ENCODE measurements around the gene SEPSECS. TPM values are rescaled to one million over a fixed set of nuclear protein-coding genes. Genes with fewer than 3 reads are reported as not detected.

Gene SEPSECS
- polyA plus RNA-seq, 3 donors, result 0.65 to 5.8 (median 2.1) TPM

DNA sequence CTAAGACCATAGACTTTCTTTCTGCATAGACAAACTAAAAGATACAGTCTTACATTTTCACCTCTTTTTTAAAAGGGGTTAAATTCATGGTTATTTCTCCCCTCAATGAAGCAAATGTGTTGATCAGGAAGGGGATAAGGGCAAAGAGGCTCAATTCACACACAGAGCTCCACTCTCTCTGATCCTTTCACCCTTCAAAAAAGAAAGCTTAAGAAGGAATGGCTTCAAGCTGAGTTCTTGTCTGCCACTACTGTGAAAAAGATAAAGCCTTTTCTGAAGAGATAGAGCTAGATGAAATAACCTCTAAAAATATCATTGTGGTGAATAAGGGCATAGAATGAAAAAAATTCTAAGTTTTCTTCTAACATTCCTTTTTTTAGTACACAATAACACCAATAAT lies 28.3 kb downstream of the SEPSECS start:
- no peak for DNase-seq
- Histone ChIP-seq H3K36me3 (replicated peaks in 1 of 2; ENCODE audit: control insufficient read depth in 1 of 2, insufficient read depth in 2 of 2, low read length in 2 of 2) (peaks cover 7 to 25% of the 10 kb centered on the region in 2 donors), H4K20me1 (ENCODE audit: insufficient read depth, low read length) (no peaks in the 10 kb centered on the region), H3K9me3 (replicated peaks in 1 of 2; ENCODE audit: control insufficient read depth in 1 of 2, insufficient read depth in 1 of 2, low read length in 2 of 2) (no peaks in the 10 kb centered on the region), H3K27ac (ENCODE audit: low read depth in 1 of 2, low read length in 2 of 2) (no peak overlapping the region), H3K79me2 (ENCODE audit: insufficient read depth, low read length) (no peaks in the 10 kb centered on the region), H3K4me1 (ENCODE audit: control insufficient read depth in 1 of 2, insufficient read depth in 2 of 2, low read length in 2 of 2) (no peaks in the 10 kb centered on the region), H3K4me3 (replicated peaks in 1 of 3; ENCODE audit: low read depth in 2 of 3, low read length in 3 of 3) (no peak overlapping the region), H3K27me3 (ENCODE audit: control insufficient read depth in 2 of 2, insufficient read depth in 2 of 2, low read length in 2 of 2) (no peaks in the 10 kb centered on the region), H2AFZ (ENCODE audit: insufficient read depth, low read depth, low read length, poor library complexity, severe bottlenecking) (no peak overlapping the region), H3K9ac (ENCODE audit: insufficient read depth, low read length, poor library complexity, severe bottlenecking) (no peak overlapping the region), H3K4me2 (replicated peaks; ENCODE audit: extremely low read depth, low read length, poor library complexity, severe bottlenecking) (no peak overlapping the region)
- Mint-ChIP-seq H3K27ac (no peak overlapping the region), H3K36me3 (peaks cover 25 to 39% of the 10 kb centered on the region in 2 donors), H3K27me3 (ENCODE audit: low read depth in 3 of 3) (peaks cover 0 to 3% (median 0%) of the 10 kb centered on the region in 3 donors), H3K4me3 (no peak overlapping the region), H3K4me1 (no peaks in the 10 kb centered on the region), H3K9me3 (peaks cover 0 to 6% (median 0%) of the 10 kb centered on the region in 7 donors)
- intact Hi-C loops (cut with micrococcal nuclease), result no loop called here
- TF ChIP-seq CTCF (IDR thresholded peaks at IDR 0.05), result no peak

GRCh38 chr4:25131381-25131780 lies 28.9 kb downstream of the SEPSECS start:
- Histone ChIP-seq H3K27me3 (ENCODE audit: control insufficient read depth in 2 of 2, insufficient read depth in 2 of 2, low read length in 2 of 2) (no peaks in the 10 kb centered on the region), H3K4me2 (replicated peaks; ENCODE audit: extremely low read depth, low read length, poor library complexity, severe bottlenecking) (no peak overlapping the region), H3K36me3 (replicated peaks in 1 of 2; ENCODE audit: control insufficient read depth in 1 of 2, insufficient read depth in 2 of 2, low read length in 2 of 2) (peaks cover 12 to 28% of the 10 kb centered on the region in 2 donors), H2AFZ (ENCODE audit: insufficient read depth, low read depth, low read length, poor library complexity, severe bottlenecking) (no peak overlapping the region), H3K9ac (ENCODE audit: insufficient read depth, low read length, poor library complexity, severe bottlenecking) (no peak overlapping the region), H3K4me1 (ENCODE audit: control insufficient read depth in 1 of 2, insufficient read depth in 2 of 2, low read length in 2 of 2) (no peaks in the 10 kb centered on the region), H3K9me3 (replicated peaks in 1 of 2; ENCODE audit: control insufficient read depth in 1 of 2, insufficient read depth in 1 of 2, low read length in 2 of 2) (no peaks in the 10 kb centered on the region), H3K4me3 (replicated peaks in 1 of 3; ENCODE audit: low read depth in 2 of 3, low read length in 3 of 3) (no peak overlapping the region), H4K20me1 (ENCODE audit: insufficient read depth, low read length) (no peaks in the 10 kb centered on the region), H3K27ac (ENCODE audit: low read depth in 1 of 2, low read length in 2 of 2) (no peak overlapping the region), H3K79me2 (ENCODE audit: insufficient read depth, low read length) (no peaks in the 10 kb centered on the region)
- Mint-ChIP-seq H3K4me1 (no peaks in the 10 kb centered on the region), H3K27ac (no peak overlapping the region), H3K36me3 (peaks cover 21 to 35% of the 10 kb centered on the region in 2 donors), H3K9me3 (peaks cover 0 to 6% (median 0%) of the 10 kb centered on the region in 7 donors), H3K27me3 (ENCODE audit: low read depth in 3 of 3) (peaks cover 0 to 3% (median 0%) of the 10 kb centered on the region in 3 donors), H3K4me3 (no peak overlapping the region)
- WGBS (ENCODE audit: insufficient coverage), result 86% methylated on average over 1 of the region's 2 CpGs
- TF ChIP-seq CTCF (IDR thresholded peaks at IDR 0.05), result no peak
- DNase-seq, result no peak
- intact Hi-C loops (cut with micrococcal nuclease), result no loop called here

Data from CD14-positive monocyte (primary cell).